HG03469 (cell line): Measurements from ENCODE around the gene STRADA.

Experiments used
- ATAC-seq: cut with Tn5 transposase; IDR thresholded peaks from one replicate; pipeline ENCODE4 v1.9.1; 2021; ENCODE audit warnings: mild to moderate bottlenecking, moderate library complexity, moderate number of reproducible peaks; ENCODE audit not compliant: unreplicated experiment

STRADA gene, protein sequence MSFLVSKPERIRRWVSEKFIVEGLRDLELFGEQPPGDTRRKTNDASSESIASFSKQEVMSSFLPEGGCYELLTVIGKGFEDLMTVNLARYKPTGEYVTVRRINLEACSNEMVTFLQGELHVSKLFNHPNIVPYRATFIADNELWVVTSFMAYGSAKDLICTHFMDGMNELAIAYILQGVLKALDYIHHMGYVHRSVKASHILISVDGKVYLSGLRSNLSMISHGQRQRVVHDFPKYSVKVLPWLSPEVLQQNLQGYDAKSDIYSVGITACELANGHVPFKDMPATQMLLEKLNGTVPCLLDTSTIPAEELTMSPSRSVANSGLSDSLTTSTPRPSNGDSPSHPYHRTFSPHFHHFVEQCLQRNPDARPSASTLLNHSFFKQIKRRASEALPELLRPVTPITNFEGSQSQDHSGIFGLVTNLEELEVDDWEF

DNA sequence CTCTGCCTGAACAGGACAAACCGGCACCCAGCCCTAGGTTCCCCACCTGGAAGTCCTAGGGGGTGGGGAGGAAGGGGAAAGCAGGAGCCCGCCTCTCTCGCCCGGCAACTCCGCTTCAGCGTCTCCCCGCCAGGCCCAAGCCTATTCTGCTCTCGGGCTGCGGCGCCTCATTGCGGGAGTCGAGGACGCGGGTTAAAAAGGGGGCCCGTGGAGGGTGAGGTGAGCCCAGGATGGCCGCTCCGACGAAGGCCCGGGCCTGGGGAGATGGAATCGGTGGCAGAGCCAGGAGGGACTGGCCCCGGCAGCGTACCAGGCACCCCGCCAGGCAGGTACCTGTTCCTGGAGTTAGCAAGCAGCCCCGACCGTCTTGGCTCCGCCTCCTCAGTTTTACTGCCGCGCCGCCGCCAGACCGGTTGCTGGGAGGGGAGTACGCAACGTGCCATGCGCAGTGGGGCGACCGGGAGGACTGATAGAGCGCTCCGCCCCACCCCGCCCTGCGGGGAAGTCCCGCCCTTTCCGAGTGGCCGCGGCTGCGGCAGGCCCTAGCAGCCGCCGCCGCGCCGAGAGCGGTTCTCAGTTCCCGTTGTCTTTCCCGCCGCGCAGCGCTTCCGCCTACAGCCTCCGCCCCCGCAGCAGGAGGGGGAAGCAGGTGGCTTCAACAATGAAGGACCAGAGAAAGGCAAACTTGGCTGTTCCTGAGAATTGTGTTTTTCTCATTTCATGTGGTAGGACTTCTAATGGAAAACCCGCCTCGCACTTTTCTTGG lies at the start of gene STRADA:
STRADA (minus strand) TSS at position 392 of the 766 bp plus-strand sequence. CDS start 13,430 bp downstream, outside the sequence.
- peak; percentile 58 for ATAC-seq

DNA sequence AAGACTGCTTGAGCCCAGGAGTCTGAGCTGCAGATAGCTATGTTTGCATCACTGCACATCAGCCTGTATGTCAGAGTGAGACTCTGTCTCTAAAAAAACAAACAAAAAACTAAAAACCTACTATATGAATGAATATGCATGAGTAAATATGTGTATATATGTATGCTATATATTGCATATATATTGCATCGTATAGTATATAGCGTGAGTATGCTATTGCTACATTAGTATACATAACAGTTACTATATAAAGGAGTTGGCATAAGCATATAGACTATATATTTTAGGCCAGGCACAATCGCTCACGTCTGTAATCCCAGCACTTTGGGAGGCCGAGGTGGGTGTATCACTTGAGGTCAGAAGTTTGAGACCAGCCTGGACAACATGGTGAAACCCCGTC lies 48.5 kb upstream of the STRADA start:
- no peak for ATAC-seq

DNA sequence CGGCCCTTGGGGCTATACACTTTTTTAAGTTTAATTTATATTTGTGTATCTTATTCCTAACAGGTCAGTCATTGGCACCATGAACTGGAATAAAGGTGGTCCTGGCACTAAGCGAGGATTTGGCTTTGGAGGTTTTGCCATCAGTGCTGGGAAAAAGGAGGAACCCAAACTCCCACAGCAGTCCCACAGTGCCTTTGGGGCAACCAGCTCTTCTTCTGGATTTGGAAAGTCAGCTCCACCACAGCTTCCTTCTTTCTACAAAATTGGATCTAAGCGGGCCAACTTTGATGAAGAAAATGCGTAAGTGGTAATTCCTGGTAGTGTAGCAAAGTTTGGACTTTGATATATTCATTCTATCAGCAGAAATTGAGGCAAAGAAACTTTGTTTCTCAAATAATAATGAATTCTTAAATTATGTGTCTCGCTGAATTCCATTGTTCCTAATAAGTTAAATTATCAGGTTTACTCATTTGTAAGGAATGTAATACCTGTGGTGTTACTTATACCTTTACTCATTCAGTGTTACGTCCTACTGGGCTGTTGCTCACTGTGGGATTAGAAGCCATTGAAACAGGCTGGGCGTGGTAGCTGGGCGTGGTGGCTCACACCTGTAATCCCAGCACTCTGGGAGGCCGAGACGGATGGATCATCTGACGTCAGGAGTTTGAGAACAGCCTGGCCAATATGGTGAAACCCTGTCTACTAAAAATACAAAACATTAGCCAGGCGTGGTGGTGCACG lies 45.5 kb upstream of the STRADA start:
- no peak for ATAC-seq

DNA sequence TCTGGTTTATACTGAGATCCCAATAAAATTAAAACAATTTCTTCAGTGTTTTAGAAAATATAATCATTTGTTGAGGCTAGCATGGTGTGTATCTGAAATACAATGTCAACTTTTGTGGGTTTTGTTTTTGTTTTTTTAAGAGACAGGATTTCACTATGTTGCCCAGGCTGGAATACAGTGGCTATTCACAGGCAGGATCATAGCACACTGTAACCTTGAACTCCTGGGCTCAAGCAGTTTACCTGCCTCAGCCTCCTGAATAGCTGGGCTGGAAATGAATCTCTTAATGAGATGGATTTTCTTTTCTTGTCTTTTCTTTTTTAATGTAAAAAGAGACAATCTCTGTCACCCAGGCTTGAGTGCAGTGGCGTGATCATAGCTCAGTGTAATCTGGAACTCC lies 44.5 kb upstream of the STRADA start:
- ATAC-seq: no peak

DNA sequence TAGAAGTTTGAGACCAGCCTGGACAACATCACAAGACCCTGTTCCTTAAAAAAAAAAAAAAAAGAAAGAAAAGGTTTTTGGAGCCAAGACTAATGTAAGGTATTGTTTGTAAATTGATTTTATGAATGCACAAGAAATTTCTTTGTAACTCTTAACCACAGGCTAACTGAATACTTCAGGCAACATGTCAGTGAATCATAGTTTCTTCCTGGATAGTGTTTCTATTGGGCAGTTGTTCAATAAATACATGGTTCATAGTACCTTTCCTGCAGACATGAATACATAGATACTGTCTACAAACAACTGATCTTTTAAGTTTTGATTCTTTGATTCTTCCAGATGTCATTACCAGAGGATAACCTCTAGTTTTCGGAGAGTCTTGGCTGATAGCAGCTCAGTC lies 44.0 kb upstream of the STRADA start:
- no peak for ATAC-seq

DNA sequence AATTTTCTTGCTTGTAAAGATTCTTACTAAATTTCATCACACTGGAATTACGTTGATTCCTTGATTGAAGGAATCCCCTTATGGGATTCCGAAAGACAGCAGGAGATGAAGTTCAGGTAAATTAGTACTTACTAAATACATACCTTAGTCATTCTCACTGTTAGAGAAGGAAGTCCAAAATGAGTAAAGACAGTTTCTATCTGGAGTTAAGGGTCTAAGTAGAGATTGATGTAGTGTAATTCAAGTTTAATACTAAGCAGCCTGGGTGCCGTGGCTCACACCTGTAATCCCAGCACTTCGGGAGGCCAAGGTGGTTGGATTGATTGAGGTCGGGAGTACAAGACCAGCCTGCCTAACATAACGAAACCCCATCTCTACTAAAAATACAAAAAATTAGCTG lies 41.9 kb upstream of the STRADA start:
- no peak for ATAC-seq

DNA sequence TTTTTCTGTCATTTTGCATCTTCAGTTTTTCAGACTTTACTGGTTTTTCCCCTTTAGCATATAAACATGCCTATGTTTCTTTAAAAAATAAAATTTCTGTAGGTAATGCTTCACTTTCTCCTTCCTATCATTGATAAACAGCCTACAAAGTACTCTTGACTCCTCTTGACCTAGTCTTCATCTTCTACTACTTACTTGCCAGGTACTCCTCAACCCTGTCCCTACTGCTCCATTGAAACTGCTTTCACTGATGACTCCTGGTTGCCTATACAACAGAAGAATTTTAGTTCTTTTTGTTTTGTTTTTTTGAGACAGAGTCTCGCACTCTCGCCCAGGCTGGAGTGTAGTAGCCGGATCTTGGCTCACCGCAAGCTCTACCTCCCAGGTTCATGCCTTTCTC lies 39.3 kb upstream of the STRADA start:
- ATAC-seq: no peak

DNA sequence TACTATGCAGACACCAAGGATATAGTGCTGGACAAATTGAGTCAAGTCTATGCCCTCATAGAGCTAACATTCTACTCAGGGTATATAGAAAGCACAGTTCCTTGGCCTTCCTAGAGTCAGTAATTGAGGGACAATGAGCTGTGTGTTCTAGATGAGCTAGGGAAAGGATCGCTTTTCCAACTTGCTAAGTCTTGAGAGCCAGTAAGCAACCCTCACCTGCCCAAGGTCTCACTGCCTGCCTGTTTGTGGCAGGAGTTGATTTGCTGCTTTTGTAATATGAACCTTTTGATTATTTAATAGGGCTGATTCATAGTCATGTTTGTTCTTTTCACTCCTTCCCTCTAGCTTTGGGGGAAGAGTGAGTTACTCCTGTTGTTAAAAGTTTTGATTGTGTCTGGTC lies 38.9 kb upstream of the STRADA start:
- no peak for ATAC-seq

DNA sequence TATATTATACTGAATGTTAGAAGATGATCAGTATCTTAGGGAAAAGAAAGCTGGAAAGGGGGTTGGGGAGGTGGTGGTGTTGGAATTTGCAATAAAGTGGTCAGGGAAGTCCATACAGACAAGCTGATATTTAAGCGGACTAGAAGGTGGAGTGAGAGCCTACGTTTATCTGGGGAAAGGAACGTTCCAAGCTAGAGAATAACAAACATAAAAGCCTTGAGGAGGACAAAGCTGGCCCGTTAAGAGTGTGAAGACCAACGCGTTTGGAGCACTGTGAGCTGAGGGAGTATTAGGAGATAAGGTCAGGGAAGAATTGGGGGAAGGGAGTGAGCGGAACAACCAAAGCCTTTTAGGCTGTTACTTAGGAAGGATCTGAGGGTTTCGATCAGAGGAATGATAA lies 33.8 kb upstream of the STRADA start:
- ATAC-seq: no peak

DNA sequence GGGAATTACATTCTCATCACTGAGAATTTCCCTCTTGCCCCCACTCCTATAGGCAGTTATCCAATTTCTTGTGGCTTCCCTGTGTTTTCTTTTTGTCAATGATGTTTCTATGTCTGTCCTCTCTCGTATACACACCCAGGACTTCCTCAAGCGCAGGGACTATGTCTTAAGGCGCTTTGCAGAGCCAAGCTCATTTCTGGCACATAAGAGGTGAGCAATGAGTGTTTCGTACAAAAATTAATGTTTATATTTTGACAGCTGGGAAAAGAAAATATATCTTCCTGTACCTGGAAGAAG lies 33.3 kb upstream of the STRADA start:
- no peak for ATAC-seq

DNA sequence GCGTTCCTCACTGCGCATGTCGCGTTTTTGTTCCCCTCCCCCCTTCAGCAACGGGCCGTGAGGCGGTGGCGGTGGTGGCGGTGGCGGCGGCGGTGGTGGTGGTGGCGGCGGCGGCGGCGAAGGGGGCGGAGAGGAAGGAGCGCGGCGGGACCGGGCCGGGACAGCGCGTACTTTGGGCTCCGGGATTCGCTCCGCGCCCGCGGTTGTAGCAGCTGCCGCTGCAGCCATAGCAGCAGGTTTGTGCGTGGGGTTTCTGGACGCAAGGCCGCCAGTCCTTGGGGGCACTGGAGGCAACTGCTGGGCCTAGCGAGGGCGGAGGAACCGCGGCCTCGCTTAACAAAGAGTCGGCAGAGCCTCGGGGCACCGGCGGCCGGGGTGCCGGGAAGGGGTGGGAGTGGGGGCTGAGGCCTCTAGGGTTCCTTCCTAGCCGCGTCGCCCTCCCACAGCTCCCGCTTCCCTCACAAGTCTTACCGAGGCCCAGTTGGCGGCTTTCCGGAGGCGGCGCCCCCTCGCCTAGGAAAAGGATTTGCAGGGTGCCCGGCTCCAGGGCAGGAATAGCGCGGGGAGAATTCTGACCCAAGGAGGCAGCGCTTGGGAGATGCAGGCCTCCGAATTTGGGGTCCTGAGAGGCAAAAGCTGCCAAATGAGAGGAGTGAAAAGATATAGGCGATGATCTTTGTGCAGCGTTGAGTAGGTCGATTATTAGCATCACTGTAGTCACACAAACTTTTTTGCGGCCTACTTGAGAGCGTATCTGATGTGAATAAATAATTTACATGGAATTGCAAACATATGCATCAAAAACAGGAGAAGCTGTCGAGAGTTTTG lies 32.8 kb upstream of the STRADA start, which contains the start of gene DDX42:
DDX42 (plus strand) TSS at position 30 of the 828 bp plus-strand sequence. CDS start 12,880 bp downstream, outside the sequence.
- peak; percentile 2 for ATAC-seq

DNA sequence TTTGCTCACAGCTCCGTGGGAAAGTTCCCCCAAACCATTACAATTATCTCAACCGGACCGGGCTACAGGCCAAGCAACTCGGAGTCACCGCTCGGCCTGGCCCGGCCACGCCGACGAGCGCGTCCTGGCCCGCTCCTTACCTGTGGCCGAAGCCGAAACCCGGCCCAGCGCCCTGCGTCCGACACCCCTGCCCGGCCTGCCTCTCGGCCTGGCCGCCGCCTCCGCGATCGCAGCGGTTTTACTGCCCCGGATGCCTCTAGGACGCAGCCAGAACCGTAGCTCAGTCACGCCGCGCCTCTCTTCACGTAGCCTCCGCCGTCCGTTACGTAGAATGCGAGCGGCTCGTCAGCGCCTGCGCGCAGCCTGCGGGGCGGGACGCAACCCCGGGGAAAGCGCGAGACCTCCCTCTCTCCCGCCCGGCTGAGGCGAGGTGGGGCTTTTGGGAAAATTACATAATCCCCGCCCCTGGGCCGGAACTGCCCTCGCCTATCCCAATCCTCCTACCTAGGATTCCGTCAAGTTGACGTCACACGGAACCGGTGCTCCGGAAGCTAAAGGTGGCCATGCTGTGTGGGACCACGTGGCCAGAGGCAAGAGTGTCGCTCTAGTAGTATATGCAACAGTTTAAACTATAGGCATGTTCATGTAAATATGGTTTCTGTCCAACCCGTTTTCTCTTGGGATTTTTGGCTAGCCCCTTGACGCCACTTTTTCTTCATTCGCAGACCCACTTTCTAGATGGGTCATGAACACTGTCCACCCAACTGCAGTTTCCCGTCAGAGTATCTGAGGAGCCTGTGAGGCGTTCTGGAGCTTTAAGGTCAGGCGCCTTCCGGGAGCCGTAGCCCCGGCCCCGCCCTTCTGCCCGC lies 31.9 kb upstream of the STRADA start, which contains the start of gene CCDC47:
CCDC47 (minus strand) TSS at position 326 of the 869 bp plus-strand sequence. CDS start 7,422 bp downstream, outside the sequence.
- peak; percentile 70 for ATAC-seq

DNA sequence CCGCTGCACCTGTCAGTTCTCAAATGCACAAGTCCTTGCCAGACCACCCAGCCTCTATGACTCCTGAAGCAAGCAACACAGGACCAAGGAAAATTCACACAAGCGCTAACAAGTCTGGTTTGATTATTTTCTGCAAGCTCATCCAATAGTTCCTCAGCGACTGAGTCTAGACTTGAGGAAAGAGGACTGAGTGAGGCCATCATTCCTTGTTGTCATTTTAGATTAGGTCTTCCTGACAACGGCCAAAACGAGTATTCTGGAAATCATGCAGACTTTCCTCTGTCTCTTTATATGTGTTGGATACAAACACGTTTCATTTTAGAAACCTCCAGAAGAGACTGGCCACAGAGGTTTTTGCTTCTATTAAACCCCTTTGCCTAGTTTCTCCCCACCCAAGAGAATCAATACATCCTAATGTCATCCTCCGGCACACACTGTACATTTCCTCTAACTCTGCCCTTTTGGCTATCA lies 31.2 kb upstream of the STRADA start:
- no peak for ATAC-seq

DNA sequence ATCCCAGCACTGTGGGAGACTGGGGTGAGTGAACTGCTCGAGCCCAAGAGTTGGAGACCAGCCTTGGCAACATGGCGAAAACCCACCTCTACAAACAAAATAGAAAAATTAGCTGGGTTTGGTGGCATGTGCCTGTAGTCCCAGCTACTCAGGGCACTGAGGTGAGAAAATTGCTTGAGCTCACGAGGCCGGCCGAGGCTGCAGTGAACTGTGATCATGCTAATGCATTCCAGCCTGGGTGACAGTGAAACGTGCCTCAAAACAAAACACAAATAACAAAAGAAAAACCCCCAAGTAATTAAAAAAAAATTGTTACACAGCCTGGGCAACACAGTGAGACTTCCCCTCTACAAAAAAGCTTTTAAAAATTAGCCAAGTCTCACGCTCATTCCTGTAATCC lies 26.8 kb upstream of the STRADA start:
- no peak for ATAC-seq

DNA sequence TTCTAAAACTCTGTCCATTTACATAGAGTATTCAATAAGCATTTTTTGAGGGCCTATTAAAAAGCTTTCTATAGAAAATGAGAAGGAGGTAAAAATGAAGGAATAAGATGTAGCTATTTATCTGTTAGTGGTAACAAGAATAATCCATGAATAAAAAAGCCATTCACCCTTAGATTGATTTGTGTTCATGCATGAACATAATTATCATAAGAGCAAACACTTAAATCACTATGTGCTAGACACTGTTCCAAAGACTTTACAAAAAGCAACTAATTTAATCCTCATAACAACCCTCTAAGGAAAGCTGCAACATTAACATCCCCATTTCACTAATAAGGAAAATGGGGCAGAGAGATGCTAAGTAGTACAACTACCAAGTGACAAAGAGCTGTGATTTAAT lies 25.2 kb upstream of the STRADA start:
- ATAC-seq: no peak

DNA sequence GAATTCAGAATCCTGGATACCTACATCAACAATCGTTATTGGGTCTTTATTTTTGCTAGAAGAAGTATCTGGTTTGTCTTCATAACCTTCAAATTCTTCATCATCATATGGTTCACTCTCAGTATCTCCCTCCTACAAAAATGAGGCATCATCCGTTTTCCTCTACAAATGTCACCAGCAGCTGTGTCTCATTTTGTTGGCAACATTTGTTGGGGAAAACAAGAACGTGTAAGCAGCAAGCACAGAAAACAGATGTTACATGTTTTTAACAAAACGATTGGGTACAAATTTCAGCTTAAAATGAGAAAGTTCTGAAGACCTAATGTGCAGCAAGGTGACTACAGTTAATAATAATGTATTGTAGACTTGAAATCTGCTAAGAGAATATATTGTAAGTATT lies 23.1 kb upstream of the STRADA start:
- ATAC-seq: no peak

DNA sequence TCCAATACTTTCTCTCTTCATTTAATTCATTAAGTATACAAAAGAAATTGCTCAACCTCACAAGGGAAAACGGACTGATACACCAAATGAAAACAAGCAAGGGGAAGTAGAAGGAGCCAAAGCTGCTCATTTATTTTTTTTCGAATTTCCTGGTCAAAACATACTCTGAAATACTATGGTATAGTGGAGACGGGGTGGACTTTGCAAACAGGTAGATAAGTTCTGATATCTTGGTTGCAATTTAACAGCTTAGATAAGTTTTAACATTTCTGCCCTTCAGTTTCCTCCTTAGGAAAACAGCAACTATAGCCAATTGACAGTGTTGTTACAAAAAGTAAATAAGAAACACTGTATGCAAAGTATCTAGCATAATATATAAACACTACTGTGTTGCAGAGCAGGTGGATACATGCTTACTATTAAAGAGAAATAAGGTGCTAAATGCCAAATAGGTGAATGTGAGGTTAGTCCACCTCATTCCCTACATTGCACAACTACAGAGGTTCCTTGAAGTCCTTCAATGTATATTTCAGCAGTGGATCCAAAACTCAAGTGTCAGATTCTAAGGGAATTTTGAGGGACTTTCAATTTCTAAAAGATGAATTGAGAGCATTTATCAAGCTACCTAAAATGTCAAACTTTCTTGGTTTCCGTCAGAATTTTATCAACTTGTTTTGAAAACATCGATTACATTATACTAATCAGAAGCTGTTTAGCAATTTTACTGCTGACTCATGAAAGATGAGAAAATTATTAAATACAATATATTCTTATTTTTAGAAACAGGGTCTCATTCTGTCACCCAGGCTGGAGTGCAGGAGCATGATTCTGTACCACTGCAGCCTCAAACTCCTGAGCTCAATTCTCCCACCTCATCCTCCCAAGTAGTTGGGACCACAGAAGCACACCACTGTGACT lies 20.8 kb upstream of the STRADA start:
- ATAC-seq: no peak

DNA sequence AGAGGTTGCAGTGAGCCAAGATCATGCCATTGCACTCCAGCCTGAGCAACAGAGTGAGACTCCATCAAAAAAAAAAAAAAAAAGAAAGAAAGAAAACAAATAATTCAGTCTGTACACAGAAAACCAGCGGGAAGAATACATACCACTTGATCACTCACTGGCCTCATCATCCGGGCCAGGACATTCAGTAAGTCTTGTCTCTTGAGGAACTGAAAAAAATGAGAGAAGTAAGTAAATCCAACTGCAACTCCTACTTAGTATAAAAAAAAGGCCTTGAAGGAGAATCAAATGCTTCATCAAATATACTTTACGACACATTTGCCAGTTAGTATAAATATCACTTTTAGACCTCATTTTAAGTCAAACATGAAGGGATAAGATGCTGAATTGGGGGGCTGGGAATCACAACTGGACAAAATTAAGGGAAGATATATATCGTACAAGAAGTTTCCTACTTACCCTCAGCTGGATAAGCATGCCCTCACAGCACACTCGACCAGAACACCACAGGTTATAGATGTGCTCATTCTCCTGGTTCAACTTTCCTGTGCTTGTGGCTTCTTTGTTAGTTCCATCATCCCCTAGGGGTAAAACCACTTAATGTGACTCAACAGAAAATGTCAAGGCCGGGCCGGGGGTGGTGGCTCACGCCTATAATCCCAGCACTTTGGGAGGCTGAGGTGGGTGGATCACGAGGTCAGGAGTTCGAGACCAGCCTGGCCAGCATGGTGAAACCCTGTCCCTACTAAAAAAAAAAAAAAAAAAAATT lies 19.4 kb upstream of the STRADA start:
- ATAC-seq: no peak
